Ectodermal cell (in vitro differentiated cells): ENCODE results near the gene TYW1B.
"Not testable (repeated sequence)": the region's sequence is repeated elsewhere in the genome, so short reads cannot be mapped to it uniquely, and the experiment has no call there.

Experiments used
- H3K27ac ChIP-seq: 2 replicates; pipeline ENCODE4 v1.7.0; 2013; ENCODE audit warnings: mild to moderate bottlenecking, low read depth, low read length; ENCODE audit not compliant: insufficient read depth, poor library complexity, severe bottlenecking
- H3K27me3 ChIP-seq: 2 replicates; pipeline ENCODE4 v1.7.0; 2013; ENCODE audit warnings: mild to moderate bottlenecking, low read length; ENCODE audit not compliant: insufficient read depth, control insufficient read depth, poor library complexity, severe bottlenecking
- H3K36me3 ChIP-seq: one replicate; pipeline ENCODE4 v1.7.0; 2013; ENCODE audit warnings: low read length; ENCODE audit not compliant: control insufficient read depth, insufficient read depth
- H3K4me1 ChIP-seq: one replicate; pipeline ENCODE4 v1.7.0; 2013; ENCODE audit warnings: low read length; ENCODE audit not compliant: control insufficient read depth, insufficient read depth
- H3K4me3 ChIP-seq: 2 replicates; pipeline ENCODE4 v1.7.0; 2013; ENCODE audit warnings: low read depth, low read length, control low read depth; ENCODE audit not compliant: insufficient read depth
- H3K9me3 ChIP-seq: 2 replicates; pipeline ENCODE4 v1.7.0; 2013; ENCODE audit warnings: mild to moderate bottlenecking, low read length, moderate library complexity; ENCODE audit not compliant: control insufficient read depth
- WGBS, 2 experiments: methylation state at CpG; one replicate each; pipeline ENCODE4 v1.1.7; 2013; ENCODE audit warnings: missing lambda C conversion rate in 2 of 2; 5-methylcytosine and 5-hydroxymethylcytosine counted together

Gene TYW1B

DNA sequence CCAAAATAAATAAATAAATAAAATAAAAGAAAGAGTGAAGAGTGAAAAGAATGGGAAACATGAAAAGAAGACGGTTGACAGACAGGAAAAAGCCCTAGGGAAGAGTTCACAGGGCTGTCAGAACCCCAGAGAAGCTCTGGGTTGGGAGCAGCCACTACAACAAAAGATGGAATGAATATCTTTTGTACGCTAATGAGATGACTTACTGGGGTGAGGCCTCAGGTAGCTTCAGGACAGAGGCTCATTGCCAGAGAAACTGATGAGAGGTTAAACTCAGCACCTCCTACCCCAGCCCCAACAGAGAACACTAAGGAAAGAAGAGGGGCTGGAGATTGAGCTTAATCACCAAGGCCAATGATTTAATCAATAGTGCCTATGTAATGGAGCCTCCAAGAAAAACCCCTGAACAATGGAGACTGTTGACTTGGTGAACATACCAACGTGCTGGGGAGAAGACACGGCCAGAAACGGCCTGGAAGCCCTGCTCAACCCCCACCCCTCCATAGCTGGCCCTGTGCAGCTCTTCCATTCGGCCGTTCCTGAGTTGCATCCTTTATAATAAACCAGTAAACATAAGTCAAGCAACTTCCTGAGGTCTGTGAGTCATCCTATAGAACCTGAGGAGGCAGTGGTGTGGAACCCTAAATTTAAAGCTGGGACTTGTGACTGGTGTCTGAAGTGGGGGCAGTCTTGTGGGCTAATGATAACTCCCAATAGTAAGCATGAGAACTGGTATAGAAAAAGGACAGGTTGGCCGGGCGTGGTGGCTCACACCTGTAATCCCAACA lies 11.4 kb downstream of the TYW1B start:
- H3K36me3 ChIP-seq, H3K27me3 ChIP-seq, H3K9me3 ChIP-seq, H3K4me1 ChIP-seq, H3K27ac ChIP-seq, H3K4me3 ChIP-seq: not testable (repeated sequence)
- WGBS, 2 experiments = 86 to 89% methylated on average over 9 of the region's 9 CpGs

DNA sequence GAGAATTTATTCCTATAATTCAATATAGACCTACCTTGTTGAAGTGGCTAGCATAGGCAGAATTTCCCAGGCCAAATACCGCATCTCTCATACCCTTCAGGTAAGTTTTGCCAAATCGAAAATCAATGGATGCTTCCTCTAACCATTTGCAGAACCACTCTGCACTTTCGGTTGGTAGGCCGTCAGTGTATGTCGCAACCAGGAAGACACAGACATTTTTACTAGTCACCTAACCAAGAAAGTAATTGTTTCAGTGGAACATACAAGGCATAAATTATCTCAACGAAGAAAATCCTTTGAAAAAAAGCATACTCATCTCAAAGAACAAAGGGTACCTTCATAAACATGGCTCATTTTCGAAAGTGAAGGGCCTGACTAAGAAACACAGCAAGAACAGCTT lies 17.6 kb downstream of the TYW1B start:
- 95% methylated on average over 4 of the region's 7 CpGs for WGBS, 2 experiments

DNA sequence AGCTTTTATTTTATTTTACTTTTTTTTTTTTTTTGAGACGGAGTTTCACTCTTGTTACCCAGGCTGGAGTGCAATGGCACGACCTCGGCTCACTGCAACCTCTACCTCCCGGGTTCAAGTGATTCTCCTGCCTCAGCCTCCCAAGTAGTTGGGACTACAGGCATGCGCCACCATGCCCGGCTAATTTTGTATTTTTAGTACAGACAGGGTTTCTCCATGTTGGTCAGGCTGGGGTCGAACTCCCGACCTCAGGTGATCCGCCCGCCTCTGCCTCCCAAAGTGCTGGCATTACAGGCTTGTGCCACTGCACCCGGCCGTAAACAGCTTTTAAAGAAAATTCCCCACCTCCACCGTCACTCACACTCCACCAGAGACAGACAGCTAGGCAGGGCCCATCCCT lies 19.5 kb downstream of the TYW1B start:
- not testable (repeated sequence) for H3K36me3 ChIP-seq, H3K9me3 ChIP-seq, H3K27ac ChIP-seq, H3K4me3 ChIP-seq, H3K27me3 ChIP-seq, H3K4me1 ChIP-seq
- WGBS, 2 experiments = 94% methylated on average over 13 of the region's 13 CpGs

More for the DNA sequence above, 17.6 kb downstream of the TYW1B start:
- not testable (repeated sequence) for H3K27me3 ChIP-seq, H3K27ac ChIP-seq, H3K4me1 ChIP-seq, H3K9me3 ChIP-seq, H3K4me3 ChIP-seq, H3K36me3 ChIP-seq

DNA sequence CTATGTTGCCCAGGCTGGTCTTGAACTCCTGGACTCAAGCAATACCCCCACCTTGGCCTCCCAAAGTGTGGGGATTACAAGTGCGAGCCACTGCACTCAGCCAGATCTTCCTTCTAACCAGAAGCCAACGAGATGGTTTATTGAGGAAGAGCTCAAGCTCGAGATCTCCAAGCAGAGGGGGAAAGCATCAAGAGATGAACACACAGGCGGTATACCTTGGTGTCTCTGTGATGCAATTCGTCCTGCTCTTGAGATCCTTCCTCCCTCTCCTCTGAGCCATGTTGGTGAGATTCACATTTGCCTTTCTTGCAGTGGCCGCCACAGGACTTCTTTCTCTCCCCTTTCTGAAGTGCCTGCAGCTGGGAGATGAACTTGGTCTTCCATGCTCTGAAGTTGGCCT lies 21.1 kb downstream of the TYW1B start:
- not testable (repeated sequence) for H3K4me3 ChIP-seq, H3K4me1 ChIP-seq, H3K9me3 ChIP-seq, H3K27me3 ChIP-seq, H3K27ac ChIP-seq, H3K36me3 ChIP-seq
- 86% methylated on average over 6 of the region's 6 CpGs for WGBS, 2 experiments

- H3K9me3 ChIP-seq = no peaks in the 10 kb centered on the region
- peaks cover 6% of the 10 kb centered on the region for H3K36me3 ChIP-seq
- no peaks in the 10 kb centered on the region for H3K4me1 ChIP-seq
- no peak overlapping the region for H3K4me3 ChIP-seq
- no peaks in the 10 kb centered on the region for H3K27me3 ChIP-seq
- WGBS, 2 experiments = 97% methylated on average over 15 of the region's 15 CpGs
- H3K27ac ChIP-seq = no peak overlapping the region
Measured at GRCh38 chr7:72805526-72806494, 22.2 kb downstream of the TYW1B start.

- H3K9me3 ChIP-seq, H3K27me3 ChIP-seq, H3K4me1 ChIP-seq, H3K36me3 ChIP-seq, H3K27ac ChIP-seq, H3K4me3 ChIP-seq: not testable (repeated sequence)
- WGBS, 2 experiments = 94 to 96% methylated on average over 8 of the region's 8 CpGs
Measured at GRCh38 chr7:72803778-72804177, 24.2 kb downstream of the TYW1B start.

GRCh38 chr7:72801564-72801963 lies 26.4 kb downstream of the TYW1B start:
- H3K27ac ChIP-seq, H3K27me3 ChIP-seq, H3K4me1 ChIP-seq, H3K4me3 ChIP-seq, H3K36me3 ChIP-seq, H3K9me3 ChIP-seq: not testable (repeated sequence)
- 33 to 43% methylated on average over 1 of the region's 1 CpG for WGBS, 2 experiments

DNA sequence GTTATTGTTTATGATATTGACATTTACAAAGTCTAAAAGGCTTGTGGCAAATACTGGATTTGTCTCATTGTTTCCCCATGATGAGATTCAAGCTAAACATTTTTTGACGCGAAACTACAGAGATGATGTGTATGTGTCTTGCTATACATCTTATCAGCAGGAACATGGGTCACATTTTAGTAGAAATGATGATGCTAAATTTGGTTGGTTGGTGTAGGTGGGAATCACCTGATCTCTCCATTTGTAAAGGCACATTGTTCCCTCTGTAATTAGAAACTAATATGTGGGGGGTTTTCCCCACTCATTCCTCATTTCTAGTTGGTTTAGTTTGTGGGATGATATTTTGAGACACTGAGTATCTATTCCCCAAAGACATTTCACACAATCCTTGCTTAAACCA lies 32.6 kb downstream of the TYW1B start:
- not testable (repeated sequence) for H3K36me3 ChIP-seq, H3K9me3 ChIP-seq, H3K27me3 ChIP-seq, H3K4me1 ChIP-seq, H3K27ac ChIP-seq, H3K4me3 ChIP-seq
- 97 to 100% methylated on average over 2 of the region's 2 CpGs for WGBS, 2 experiments

GRCh38 chr7:72793791-72794190 lies 34.2 kb downstream of the TYW1B start:
- H3K36me3 ChIP-seq = no peaks in the 10 kb centered on the region
- H3K27ac ChIP-seq = no peak overlapping the region
- no peaks in the 10 kb centered on the region for H3K27me3 ChIP-seq
- H3K9me3 ChIP-seq = no peaks in the 10 kb centered on the region
- no peaks in the 10 kb centered on the region for H3K4me1 ChIP-seq
- 92 to 95% methylated on average over 6 of the region's 6 CpGs for whole genome bisulfite sequencing, 2 experiments
- H3K4me3 ChIP-seq = no peak overlapping the region

DNA sequence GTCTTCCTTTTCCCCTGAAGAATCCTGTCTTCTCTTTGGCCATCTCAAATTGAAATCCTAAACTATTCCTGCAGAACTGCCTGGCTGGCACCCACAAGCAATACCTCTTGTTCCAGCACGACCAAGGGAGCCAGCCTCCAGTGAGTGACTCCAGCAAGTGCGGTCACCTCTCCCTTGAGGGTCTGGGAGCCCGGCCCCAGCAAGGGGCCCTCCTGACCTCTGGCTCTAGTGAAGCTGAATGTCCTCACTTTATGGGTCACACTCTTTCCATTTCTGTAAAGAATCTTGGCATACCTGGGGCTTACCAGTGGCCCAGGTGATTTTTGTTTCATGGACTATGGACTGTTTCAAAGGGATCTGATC lies 37.3 kb downstream of the TYW1B start:
- not testable (repeated sequence) for H3K9me3 ChIP-seq, H3K4me3 ChIP-seq, H3K27ac ChIP-seq, H3K4me1 ChIP-seq, H3K27me3 ChIP-seq, H3K36me3 ChIP-seq
- WGBS, 2 experiments = 87 to 96% methylated on average over 3 of the region's 3 CpGs
